H1 (cell line): ENCODE measurements around the gene SLC25A12. TPM values are rescaled to one million over a fixed set of nuclear protein-coding genes. Genes with fewer than 3 reads are reported as not detected.

Source experiments
- CREB1 ChIP-seq: IDR thresholded peaks from 2 replicates; pipeline ENCODE4 v1.6.1; 2012; ENCODE audit warnings: inconsistent platforms
- SAP30 ChIP-seq: fragments of 300-600 bp; sonication (generic); IDR thresholded peaks from 2 replicates; pipeline ENCODE4 v1.7.1; 2012; ENCODE audit warnings: low read length, moderate library complexity, mild to moderate bottlenecking, inconsistent platforms; ENCODE audit not compliant: insufficient read depth, insufficient replicate concordance
- polyA plus RNA-seq, 7 experiments: library from polyadenylated mRNA; depleted of rRNA in 3 of 7; stranded (reverse) in 5 of 7; unstranded in 2 of 7; fragments of >200 nt in 5 of 7; fragments of 200-250 nt in 2 of 7; gene quantifications; 1 replicate in 5 of 7; 2 replicates in 1 of 7; 4 replicates in 1 of 7; pipeline versions ENCODE4 v1.2.1 to v1.2.3, GENCODE V29; 2011 to 2013; ENCODE audit warnings: missing spikeins in 2 of 7, mixed read lengths in 2 of 7
- total RNA-seq: library from RNA; stranded (reverse); fragmentation: NEBNext Ultra II Directional; extraction: Animal tissue kit (Norgen Biotek cat#: 25700); gene quantifications from 2 replicates; pipeline ENCODE4 v1.2.1, GENCODE V29; 2021
- TF ChIP-seq, protein P1 (sequence below): IDR thresholded peaks from 2 replicates; pipeline ENCODE4 v1.6.1; 2012; ENCODE audit warnings: low read length, inconsistent platforms

Gene SLC25A12
- total and polyA plus RNA-seq, 2 of the 8 experiments (the other 6 are each of a cell fraction or from before 2014, with no cell fraction given): 7.7 to 10.2 TPM

- TF ChIP-seq, protein P1, sequence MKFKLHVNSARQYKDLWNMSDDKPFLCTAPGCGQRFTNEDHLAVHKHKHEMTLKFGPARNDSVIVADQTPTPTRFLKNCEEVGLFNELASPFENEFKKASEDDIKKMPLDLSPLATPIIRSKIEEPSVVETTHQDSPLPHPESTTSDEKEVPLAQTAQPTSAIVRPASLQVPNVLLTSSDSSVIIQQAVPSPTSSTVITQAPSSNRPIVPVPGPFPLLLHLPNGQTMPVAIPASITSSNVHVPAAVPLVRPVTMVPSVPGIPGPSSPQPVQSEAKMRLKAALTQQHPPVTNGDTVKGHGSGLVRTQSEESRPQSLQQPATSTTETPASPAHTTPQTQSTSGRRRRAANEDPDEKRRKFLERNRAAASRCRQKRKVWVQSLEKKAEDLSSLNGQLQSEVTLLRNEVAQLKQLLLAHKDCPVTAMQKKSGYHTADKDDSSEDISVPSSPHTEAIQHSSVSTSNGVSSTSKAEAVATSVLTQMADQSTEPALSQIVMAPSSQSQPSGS: no peak
- TF ChIP-seq SAP30 (no peak), CREB1 (no peak)
These were observed 71.3 kb downstream of the SLC25A12 start (continued) for GRCh38 chr2:171822525-171823322.
